GM23338 (cell line): ENCODE data around the gene CHPF. TPM values are rescaled to one million over a fixed set of nuclear protein-coding genes. Genes with fewer than 3 reads are reported as not detected.
A peak's percentile ranks its signal among the peaks of the same experiment; 100 is the strongest.

Experiments
- ATAC-seq: fragments of 200-7000 bp; cut with Tn5 transposase; 3 replicates; pipeline ENCODE4 v1.9.1; 2020
- DNase-seq: peaks from one replicate; pipeline ENCODE4 v3.0.0-alpha.2; 2015; ENCODE audit warnings: low spot score
- H2AFZ ChIP-seq: fragments of 200-600 bp; sonication (generic); 2 replicates; pipeline ENCODE4 v1.8.0; 2016; ENCODE audit warnings: antibody characterized with exemption, mild to moderate bottlenecking, moderate library complexity
- H3F3A ChIP-seq: fragments of 200-600 bp; sonication (generic); replicated peaks from 2 replicates; pipeline ENCODE4 v1.8.0; 2017; ENCODE audit warnings: antibody characterized with exemption, mixed run types, low read depth
- H3K27ac ChIP-seq: fragments of 200-600 bp; sonication (generic); 2 replicates; pipeline ENCODE4 v1.6.1; 2016; ENCODE audit warnings: low read depth
- H3K27me3 ChIP-seq: fragments of 200-600 bp; sonication (generic); 2 replicates; pipeline ENCODE4 v1.8.0; 2016; ENCODE audit warnings: mild to moderate bottlenecking, mixed run types, moderate library complexity; ENCODE audit not compliant: insufficient read depth
- H3K36me3 ChIP-seq: fragments of 200-600 bp; sonication (generic); 2 replicates; pipeline ENCODE4 v1.8.0; 2016; ENCODE audit warnings: mild to moderate bottlenecking; ENCODE audit not compliant: insufficient read depth
- H3K4me1 ChIP-seq: fragments of 200-600 bp; sonication (generic); 2 replicates; pipeline ENCODE4 v1.8.0; 2016; ENCODE audit warnings: mild to moderate bottlenecking, moderate library complexity; ENCODE audit not compliant: insufficient read depth
- H3K4me2 ChIP-seq: fragments of 200-600 bp; sonication (generic); 2 replicates; pipeline ENCODE4 v1.7.1; 2017; ENCODE audit warnings: mixed run types
- H3K4me3 ChIP-seq: fragments of 200-600 bp; sonication (generic); 2 replicates; pipeline ENCODE4 v1.6.1; 2016; ENCODE audit warnings: mixed run types
- H3K79me2 ChIP-seq: fragments of 200-600 bp; sonication (generic); replicated peaks from 2 replicates; pipeline ENCODE4 v1.8.0; 2017; ENCODE audit warnings: mild to moderate bottlenecking; ENCODE audit not compliant: insufficient read depth
- H3K9me2 ChIP-seq: fragments of 200-600 bp; sonication (generic); 2 replicates; pipeline ENCODE4 v1.8.0; 2017; ENCODE audit not compliant: insufficient read depth
- H4K20me1 ChIP-seq: fragments of 200-600 bp; sonication (generic); replicated peaks from 2 replicates; pipeline ENCODE4 v1.8.0; 2017; ENCODE audit warnings: mild to moderate bottlenecking; ENCODE audit not compliant: insufficient read depth
- H3K27ac Mint-ChIP-seq: 2 replicates; pipeline ENCODE4 v1.8.0; 2020; ENCODE audit warnings: inconsistent platforms, mild to moderate bottlenecking, moderate library complexity, mixed read lengths
- H3K27me3 Mint-ChIP-seq: 3 replicates; pipeline ENCODE4 v1.8.0; 2022; ENCODE audit warnings: low read depth, mild to moderate bottlenecking, moderate library complexity, mixed read lengths, inconsistent platforms; ENCODE audit not compliant: insufficient read depth, poor library complexity
- H3K36me3 Mint-ChIP-seq: 3 replicates; pipeline ENCODE4 v1.8.0; 2021; ENCODE audit warnings: low read depth, mild to moderate bottlenecking, inconsistent platforms, moderate library complexity, mixed read lengths
- H3K4me1 Mint-ChIP-seq: 3 replicates; pipeline ENCODE4 v1.8.0; 2020; ENCODE audit warnings: mild to moderate bottlenecking, inconsistent platforms, mixed read lengths
- H3K4me3 Mint-ChIP-seq: 3 replicates; pipeline ENCODE4 v1.8.0; 2021; ENCODE audit warnings: moderate library complexity, mild to moderate bottlenecking, inconsistent platforms, mixed read lengths
- H3K9me3 Mint-ChIP-seq: 3 replicates; pipeline ENCODE4 v1.8.0; 2020; ENCODE audit warnings: moderate library complexity, mild to moderate bottlenecking, inconsistent platforms, mixed read lengths
- CREB1 ChIP-seq: fragments of 250-450 bp; sonication (Bioruptor Pico); IDR thresholded peaks from 2 replicates; pipeline ENCODE4 v1.5.0; 2020; ENCODE audit warnings: low read depth, mild to moderate bottlenecking, moderate library complexity
- CTCF ChIP-seq, 2 experiments: fragments of 200-600 bp in 1 of 2; sonication (generic) in 1 of 2; conservative IDR thresholded peaks; 2 replicates each; pipeline versions ENCODE4 v1.5.1 to v1.6.1; 2016 to 2017; ENCODE audit warnings: antibody characterized with exemption in 2 of 2, low read depth in 2 of 2, mild to moderate bottlenecking in 2 of 2, moderate library complexity in 1 of 2
- EZH2phosphoT487 ChIP-seq: fragments of 200-600 bp; sonication (generic); IDR thresholded peaks from one replicate; pipeline ENCODE4 v1.8.1; 2018; ENCODE audit warnings: antibody characterized with exemption; ENCODE audit not compliant: unreplicated experiment
- JUNB ChIP-seq: IDR thresholded peaks from one replicate; pipeline ENCODE4 v1.6.1; 2016; ENCODE audit warnings: antibody characterized with exemption; ENCODE audit not compliant: unreplicated experiment
- REST ChIP-seq: IDR thresholded peaks from one replicate; pipeline ENCODE4 v1.6.1; 2018; ENCODE audit warnings: antibody characterized with exemption; ENCODE audit not compliant: unreplicated experiment
- ZNF331 ChIP-seq: fragments of 250-450 bp; sonication (Bioruptor Pico); IDR thresholded peaks from 2 replicates; pipeline ENCODE4 v1.5.0; 2020; ENCODE audit warnings: low read depth, mild to moderate bottlenecking, moderate library complexity
- ZNF462 ChIP-seq: fragments of 250-450 bp; sonication (Bioruptor Pico); IDR thresholded peaks from 2 replicates; pipeline ENCODE4 v1.5.0; 2020; ENCODE audit warnings: mild to moderate bottlenecking, moderate library complexity
- polyA plus RNA-seq: library from polyadenylated mRNA; unstranded; fragments of >200 nt; fragmentation: Nextera tagmentation; extraction: Ambion mirVana; gene quantifications from 2 replicates; pipeline ENCODE4 v1.2.1, GENCODE V29; 2016
- total RNA-seq: library from RNA; depleted of rRNA; stranded (reverse); fragments of >200 nt; shearing (Covaris generic); gene quantifications from 2 replicates; pipeline ENCODE4 v1.2.3, GENCODE V29; 2014

Gene CHPF
- total and polyA plus RNA-seq, 2 experiments from 2014 or later, result 36.5 to 252 TPM

GRCh38 chr2:219495531-219496122 lies 48.0 kb downstream of the CHPF start:
- Mint-ChIP-seq H3K27me3 (peaks cover 49% of the 10 kb centered on the region), H3K27ac (no peak overlapping the region), H3K36me3 (no peaks in the 10 kb centered on the region; the same call in 2 of the 3 replicates), H3K4me1 (peaks cover 41% of the 10 kb centered on the region), H3K4me3 (no peak overlapping the region), H3K9me3 (no peaks in the 10 kb centered on the region; the same call in 2 of the 3 replicates)
- DNase-seq, result peak; percentile 95
- Histone ChIP-seq H4K20me1 (no peaks in the 10 kb centered on the region), H3K4me1 (peaks cover 28% of the 10 kb centered on the region), H3K79me2 (no peaks in the 10 kb centered on the region), H3K9me2 (no peaks in the 10 kb centered on the region), H3K27me3 (peaks cover 52% of the 10 kb centered on the region), H3K27ac (no peak overlapping the region), H3K4me3 (no peak overlapping the region), H3F3A (peaks cover 17% of the 10 kb centered on the region), H2AFZ (no peak overlapping the region), H3K36me3 (no peaks in the 10 kb centered on the region), H3K4me2 (peak overlapping the region; percentile 98)
- TF ChIP-seq REST, result peak; percentile 43
- peak; percentile 86 to 90 for TF ChIP-seq CTCF (conservative IDR thresholded peaks at IDR 0.05; ENCODE audit: low read depth in 2 of 2)
- TF ChIP-seq EZH2phosphoT487, result no peak
- peak; percentile 15 for ATAC-seq

- Histone ChIP-seq H3F3A (peaks cover 17% of the 10 kb centered on the region), H3K79me2 (no peaks in the 10 kb centered on the region), H3K4me1 (peaks cover 28% of the 10 kb centered on the region), H3K36me3 (no peaks in the 10 kb centered on the region), H2AFZ (no peak overlapping the region), H4K20me1 (no peaks in the 10 kb centered on the region), H3K27me3 (peaks cover 52% of the 10 kb centered on the region), H3K27ac (no peak overlapping the region), H3K4me3 (no peak overlapping the region), H3K9me2 (no peaks in the 10 kb centered on the region), H3K4me2 (peak overlapping the region; percentile 98; the same call in 1 of the 2 replicates)
- Mint-ChIP-seq H3K9me3 (no peaks in the 10 kb centered on the region; the same call in 2 of the 3 replicates), H3K36me3 (no peaks in the 10 kb centered on the region; the same call in 2 of the 3 replicates), H3K4me3 (no peak overlapping the region), H3K27me3 (peaks cover 51% of the 10 kb centered on the region), H3K4me1 (peaks cover 36% of the 10 kb centered on the region), H3K27ac (no peak overlapping the region)
- ATAC-seq, result no peak
- DNase-seq, result no peak
- TF ChIP-seq ZNF331 (CRISPR knock-in tag), result no peak
- no peak for TF ChIP-seq ZNF462
- no peak for TF ChIP-seq CREB1
- TF ChIP-seq JUNB, result no peak
Measured at GRCh38 chr2:219494952-219495530, 48.6 kb downstream of the CHPF start.
